HG02981 (cell line): ENCODE data around the gene LRRC46.
A peak's percentile ranks its signal among the peaks of the same experiment; 100 is the strongest.

ENCODE experiments used
- ATAC-seq: cut with Tn5 transposase; IDR thresholded peaks from one replicate; pipeline ENCODE4 v1.9.1; 2021; ENCODE audit warnings: mild to moderate bottlenecking, moderate library complexity; ENCODE audit not compliant: unreplicated experiment

Gene LRRC46

DNA sequence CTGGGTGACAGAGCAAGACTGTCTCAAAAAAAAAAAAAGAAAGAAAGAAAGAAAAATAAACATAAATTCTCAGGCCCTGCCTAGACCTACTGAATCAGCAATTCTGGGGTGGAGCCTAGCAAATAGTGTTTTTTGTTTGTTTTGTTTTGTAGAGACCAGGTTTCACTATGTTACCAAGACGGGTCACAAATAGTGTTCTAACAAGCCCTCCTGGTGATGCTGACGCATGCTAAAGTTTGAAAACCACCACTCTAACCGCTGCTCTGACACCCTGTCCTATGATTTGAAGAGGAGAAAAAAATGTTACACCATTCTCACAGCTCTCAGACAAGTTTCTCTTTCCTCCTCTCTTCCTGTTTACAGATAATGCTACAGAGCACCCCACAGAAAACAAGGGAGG lies 1.6 kb upstream of the LRRC46 start:
- ATAC-seq, result no peak

DNA sequence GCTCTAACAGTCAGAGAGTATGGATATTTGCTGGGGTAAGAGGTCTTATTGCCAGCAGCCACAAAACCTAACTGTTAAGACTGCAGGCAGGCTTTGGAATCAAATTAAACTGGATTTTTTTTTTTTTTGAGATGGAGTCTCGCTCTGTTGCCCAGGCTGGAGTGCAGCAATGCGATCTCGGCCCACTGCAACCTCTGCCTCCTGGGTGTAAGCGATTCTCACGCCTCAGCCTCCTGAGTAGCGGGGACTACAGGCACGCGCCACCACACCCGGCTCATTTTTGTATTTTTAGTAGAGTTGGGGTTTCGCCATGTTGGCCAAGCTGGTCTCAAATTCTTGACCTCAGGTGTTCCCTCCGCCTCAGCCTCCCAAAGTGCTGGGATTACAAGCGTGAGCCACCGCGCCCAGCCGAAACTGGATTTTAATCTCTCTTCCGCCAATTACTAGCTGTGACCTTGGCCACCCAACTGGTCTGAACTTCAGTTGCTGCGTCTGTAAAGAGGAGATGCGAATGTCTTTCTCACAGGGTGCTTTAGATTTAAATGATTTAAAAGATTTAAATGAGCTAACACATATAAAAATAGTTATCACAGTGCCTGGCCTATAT lies 971 bp upstream of the LRRC46 start:
- no peak for ATAC-seq

DNA sequence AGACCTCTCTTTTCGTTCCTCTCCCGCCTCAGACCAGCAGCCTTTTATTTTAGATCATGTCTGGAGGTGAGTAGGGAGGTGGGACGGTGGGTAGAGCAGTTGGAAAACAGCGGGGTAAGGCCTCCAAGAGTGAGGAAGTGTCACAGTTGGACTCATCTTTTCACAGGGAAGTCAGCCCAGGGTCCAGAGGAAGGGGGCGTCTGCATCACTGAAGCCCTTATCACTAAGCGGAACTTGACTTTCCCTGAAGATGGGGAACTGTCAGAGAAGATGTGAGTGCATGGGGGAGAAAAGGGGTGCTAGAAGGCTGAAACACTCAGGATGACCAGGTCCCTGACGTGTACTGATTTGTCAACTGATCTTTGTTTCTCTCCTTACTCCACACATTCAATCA lies 461 bp downstream of the LRRC46 start:
- no peak for ATAC-seq

DNA sequence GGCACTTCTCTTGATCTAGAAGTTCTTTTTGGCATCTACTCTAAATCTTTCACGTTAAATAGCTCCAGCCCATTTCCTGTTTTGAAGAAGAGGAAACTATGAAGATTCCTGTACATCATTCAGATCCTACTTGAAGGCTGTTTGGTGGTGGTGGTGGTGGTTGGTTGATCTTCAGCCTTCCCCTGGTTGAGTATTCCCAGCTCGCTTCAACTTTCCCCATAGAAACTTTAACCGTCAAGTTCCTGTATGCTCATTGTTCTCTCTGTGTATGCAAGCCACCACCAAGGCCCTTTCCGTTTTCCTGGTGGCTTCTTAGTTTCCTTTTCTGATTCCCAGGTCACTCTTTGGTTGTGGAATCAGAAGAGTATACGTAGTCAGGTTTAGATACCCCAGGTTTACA lies 3.3 kb downstream of the LRRC46 start:
- no peak for ATAC-seq

DNA sequence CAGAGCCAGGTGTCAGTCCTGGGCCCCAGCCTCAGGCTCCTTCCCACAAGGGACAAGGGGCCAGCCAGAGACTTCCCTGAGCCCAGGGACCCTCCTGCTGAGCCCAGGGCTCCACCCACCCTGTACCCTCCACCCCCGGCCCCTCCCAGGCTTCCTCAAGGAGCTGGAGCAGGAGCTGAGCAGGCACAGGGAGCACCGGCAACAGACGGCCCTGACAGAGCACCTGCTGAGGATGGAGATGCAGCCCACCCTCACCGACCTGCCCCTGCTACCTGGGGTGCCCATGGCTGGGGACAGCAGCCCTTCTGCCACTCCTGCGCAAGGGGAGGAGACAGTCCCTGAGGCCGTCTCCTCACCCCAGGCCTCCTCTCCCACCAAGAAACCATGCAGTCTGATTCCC lies 5.1 kb downstream of the LRRC46 start:
- ATAC-seq, result no peak

DNA sequence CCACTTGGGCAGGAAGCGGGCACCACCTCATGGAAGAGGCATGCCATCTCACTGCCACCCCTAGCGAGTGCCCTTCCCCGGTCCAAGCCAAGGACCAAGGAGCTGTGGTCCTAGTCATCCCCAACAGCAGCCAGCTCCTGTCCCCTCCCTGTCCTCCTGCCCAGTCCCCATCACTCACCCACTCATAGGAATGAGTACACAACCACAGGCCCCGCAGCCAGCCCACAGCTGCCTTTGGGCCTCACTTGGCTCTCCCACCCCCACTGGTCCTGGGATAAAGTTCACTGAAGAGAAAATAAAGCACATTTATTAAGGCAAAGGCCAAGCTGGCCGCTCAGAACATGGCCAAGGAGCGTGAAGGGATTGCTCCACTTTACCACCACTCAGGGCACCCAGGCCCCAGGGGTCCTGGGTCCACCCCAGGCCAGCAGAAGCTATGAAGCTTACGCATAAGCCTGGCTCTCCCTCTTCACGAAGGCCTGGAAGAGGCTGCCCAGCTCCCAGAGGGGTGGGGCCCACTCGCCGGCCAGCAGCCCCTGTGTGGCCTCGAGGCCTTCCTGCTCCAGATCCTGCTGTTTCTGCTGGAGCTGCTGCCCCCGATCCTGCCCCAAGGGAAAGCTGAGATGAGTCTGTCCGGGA lies 6.0 kb downstream of the LRRC46 start:
- no peak for ATAC-seq

DNA sequence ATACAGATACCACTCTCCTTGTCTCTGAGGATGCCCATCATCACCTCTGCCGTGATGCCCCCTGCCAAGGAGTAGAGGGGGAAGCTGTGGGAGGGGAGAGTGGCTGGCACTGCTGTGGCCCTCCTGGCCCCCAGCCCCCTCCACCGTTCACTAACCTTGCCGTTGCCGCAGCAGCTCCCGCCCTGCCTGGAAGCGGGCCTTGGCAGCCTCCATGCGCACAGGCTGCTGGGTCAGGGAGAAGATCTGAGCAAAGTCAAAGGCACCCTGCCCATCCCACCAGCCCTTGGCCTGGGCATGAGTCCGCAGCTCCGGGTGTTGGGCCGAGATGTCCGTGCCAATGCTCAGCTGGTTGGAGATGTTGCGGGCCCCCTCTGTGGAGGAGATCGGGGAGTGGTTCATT lies 7.2 kb downstream of the LRRC46 start:
- no peak for ATAC-seq

DNA sequence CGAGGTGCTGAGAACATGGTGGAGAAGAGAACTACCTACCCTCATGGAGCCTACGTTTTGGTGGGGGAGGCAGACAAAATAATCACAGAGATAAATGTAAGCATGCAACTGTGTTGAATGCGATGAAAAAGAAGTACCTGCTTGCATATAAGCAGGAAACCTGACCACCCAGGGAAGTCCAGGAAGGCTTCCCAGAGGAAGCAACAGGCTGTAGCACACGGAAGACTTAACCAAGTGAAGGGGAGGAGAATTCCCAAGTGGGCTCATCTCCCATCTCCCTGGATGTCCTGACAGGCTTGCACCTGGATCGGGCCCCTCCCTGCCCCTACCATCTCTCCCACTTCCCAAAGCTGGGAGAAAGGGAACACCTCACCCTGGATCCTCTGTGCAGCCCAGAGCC lies 7.6 kb downstream of the LRRC46 start:
- ATAC-seq, result no peak

DNA sequence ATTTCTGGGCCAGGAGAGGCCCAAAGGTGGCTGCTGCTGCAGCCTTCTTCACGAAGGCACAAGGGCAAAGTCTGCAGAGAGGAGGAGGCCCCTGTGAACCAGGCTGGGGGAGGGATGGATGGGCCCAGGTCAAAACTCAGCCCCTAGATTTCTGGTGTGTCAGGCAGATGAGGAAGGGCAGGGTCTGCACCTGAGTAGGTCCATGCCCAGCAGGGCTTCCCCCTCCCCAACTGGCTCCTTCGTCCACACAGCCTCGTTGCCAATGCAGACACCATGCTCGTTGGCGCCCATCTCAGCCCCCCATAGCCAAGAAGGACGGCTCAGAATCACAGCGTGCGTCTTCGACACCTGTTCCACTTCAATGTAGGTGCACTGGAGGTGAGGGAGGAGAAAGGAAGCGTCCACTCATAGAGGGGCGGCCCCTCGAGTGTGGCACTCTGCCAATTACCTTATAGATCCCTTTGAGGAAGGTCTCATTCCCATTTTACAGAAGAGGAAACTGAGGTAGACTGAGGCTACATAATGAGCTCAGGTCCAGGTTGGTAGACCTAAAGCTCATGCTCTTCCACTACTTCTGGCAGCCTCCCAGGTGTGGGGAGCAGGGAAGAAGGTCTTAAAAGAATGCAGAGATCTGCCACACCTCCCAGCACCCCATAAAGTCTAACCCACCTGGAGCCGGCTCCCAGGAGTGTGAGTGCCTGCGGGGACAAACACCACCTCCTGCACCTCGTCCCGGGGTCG lies 8.7 kb downstream of the LRRC46 start:
- ATAC-seq, result no peak

DNA sequence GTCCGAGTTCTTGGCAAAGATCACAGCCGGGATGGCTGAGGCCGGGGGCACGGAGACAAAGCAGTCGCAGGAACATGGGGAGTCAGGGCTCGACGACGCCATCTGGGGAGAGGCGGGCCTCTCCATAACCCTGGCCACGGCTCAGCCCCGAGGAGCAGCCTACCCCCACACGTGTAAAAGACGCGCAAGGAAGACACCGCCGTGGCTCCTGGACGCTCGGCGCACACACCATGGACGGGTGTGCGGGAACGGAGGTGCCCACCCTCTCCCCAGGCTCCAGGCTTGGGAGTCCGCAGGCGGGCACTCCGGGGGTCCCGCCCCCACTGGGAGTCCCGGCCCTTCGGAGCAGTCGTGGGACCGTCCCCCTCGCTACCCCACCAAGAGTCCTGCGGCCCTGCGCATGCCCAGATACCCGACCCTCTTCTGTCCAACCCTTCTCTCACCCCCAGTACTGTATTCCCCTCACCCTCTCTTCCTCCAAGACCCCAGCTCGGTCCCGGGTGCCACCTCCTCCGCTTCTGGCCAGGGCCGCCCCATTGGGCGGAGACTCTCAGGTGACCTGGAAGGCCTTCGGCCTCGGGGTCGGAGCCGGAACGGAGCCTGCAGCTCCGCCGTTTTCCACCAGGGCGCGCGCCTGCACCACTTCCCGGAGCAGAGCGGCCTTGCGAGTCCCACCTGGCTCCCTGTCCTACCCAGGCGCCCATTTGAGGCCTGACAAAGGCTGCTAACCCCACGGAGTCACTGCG lies 9.4 kb downstream of the LRRC46 start, which contains the start of gene SCRN2:
Gene SCRN2, minus strand, starts transcription at position 532 of the 746 bp plus-strand sequence. Its CDS starts 430 bp downstream, at position 102.
- peak; percentile 76 for ATAC-seq

DNA sequence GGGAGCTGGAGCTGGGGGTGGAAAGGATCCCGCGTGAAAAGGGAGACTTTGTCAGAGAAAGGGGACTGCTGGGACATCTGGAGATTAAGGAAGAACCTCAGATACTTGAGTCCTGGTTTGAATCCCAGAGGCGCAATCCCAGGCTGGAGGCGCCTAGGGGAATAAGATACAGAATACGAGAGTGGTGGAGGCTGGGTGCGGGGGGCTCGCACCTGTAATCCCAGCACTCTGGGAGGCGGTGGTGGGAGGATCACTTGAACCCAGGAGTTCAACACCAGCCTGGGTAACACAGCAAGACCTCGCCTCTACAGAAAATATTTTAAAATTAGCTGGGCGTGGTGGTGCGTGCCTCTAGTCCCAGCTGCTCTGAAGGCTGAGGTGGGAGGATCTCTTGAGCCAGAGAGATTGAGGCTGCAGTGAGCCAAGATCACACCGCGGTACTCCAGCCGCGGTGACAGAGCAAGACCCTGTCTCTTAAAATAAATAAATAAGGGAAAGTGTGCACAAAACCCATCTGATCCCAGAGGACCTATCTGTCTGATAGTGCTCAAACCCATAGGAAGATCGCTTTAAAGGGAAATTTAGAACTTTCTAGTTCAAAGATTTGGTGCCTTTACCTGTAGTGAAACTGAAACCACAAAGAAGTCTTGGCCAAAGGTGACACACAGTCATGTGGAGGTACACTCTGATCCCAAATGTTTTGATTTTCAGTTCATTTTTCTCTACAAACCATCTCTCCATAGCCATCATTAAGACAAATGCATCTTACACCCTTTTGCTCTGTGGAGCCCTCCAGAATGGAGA lies 10.2 kb downstream of the LRRC46 start:
- ATAC-seq, result no peak

DNA sequence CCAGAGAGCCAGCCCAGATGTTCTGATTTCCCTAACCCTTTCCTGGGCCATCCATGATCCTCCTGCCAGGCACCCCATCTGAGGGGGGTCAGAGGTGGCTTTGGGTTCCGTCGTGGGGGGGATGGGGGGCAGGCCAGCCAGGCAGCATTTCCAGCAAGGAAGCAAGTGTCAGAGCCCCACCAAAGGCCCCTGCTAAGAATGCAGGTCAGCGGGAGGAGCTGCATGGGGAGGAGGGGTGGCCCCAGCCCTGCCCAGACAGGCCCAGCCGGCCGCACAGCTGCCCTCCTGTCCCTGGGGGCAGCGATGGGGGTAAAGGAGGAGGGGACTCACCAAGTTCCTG lies 11.9 kb downstream of the LRRC46 start:
- ATAC-seq, result no peak

DNA sequence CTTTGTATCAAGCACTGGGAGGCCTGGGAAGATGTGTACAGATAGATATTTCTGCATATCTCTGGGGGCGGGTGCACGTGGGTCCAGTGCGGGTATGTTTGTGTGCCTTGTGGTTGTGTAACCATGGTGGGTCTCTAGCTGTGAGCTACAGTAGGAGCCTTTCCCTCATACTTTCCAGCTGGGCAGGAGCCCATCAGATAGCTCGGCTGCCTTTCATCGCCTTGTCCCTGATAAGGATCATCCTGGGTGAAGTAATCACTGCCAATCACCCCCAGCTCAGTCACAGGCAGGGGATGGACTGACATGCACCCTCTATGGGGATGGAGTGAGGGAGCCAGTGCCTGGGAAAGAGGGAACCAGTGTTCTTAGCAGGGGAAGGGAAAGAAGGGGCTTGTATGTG lies 12.8 kb downstream of the LRRC46 start:
- no peak for ATAC-seq

DNA sequence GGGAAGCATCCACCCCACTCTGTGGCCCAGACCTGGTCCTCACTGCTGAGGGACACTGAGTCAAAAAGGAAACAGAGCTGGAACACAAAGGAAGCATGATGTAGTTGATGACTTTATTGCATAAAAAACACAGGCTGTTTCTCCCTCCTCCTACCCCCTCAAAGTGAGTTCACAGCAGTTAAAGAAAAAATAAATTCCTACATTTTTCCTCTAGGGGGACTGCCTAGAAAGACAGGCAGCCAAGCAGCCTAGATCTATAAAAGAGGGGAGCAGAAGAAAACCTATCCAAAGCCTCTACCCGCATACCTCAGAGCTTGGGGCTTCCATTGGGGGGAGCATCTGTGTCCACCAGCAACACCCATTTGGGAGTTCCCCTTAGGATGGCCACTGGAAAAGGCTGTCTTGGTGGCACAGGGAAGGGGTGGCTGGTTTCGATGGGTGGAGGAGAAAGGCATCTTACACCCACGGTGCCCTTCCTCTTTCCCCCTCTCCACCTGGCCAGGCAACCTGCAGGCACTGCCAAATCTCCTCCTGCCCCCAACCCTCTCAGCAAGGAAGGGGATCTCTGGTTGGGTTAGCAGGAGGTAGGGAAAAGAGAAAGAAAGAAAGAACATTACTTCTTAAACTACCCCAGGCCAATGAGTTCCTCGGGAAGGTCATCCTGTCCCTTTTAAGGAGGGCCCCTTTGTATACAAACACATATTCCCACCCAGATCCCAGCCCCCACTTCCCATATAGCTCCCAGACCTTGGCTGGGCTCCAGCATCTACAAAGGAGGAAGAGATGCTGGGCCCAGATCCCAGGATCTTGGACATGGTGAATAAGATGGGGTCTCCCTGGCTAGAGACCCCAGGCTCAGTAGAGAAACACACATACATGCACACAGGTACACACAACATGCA lies 13.6 kb downstream of the LRRC46 start:
- no peak for ATAC-seq

DNA sequence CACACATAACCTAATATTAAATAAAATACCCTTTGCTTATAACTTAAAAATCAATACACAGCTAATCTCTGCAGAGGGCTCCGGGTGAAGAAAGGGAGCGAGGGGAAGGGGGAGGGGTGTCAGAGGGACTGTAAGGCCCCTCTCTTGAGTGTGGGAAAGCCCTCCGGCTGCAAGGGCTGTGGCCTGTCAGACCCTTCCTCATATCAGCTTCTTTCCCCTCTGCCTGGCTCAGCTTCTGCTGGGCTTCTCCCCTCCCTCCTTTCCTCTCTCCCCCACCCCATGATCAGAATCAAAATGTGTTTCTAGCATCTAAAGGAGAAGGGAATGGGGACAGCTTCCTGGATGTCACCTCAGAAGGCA lies 14.2 kb downstream of the LRRC46 start:
- no peak for ATAC-seq

DNA sequence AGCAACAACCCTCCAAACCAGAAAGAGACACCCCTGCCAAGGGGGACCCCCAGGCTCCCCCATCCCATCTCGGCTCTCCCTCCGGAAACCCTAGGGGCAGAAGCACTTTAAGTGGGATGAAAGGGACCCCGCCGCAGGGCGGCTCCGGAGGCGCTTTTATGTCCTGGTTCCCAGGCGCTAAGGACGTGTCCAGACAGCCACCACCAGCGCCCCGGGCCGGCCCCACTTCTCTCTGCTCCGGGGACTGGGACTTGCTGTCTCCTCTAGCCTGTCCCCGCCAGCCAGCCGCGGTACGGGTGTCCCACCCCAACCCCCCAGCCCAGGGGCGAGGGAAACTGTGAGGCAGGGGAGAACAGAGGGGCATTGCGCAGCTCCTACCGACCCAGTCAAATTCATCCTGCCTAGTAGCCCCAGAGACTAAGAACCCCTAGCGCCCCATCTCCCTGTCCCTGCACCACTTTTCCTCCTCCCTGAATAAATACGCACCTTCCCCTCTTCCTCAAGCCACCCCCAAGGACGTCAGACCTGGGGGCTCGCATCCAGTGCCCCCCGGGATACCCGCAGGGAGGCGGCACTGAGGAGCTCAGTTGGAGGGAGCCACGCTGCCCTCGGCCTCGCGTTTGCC lies 15.4 kb downstream of the LRRC46 start:
- ATAC-seq, result no peak

DNA sequence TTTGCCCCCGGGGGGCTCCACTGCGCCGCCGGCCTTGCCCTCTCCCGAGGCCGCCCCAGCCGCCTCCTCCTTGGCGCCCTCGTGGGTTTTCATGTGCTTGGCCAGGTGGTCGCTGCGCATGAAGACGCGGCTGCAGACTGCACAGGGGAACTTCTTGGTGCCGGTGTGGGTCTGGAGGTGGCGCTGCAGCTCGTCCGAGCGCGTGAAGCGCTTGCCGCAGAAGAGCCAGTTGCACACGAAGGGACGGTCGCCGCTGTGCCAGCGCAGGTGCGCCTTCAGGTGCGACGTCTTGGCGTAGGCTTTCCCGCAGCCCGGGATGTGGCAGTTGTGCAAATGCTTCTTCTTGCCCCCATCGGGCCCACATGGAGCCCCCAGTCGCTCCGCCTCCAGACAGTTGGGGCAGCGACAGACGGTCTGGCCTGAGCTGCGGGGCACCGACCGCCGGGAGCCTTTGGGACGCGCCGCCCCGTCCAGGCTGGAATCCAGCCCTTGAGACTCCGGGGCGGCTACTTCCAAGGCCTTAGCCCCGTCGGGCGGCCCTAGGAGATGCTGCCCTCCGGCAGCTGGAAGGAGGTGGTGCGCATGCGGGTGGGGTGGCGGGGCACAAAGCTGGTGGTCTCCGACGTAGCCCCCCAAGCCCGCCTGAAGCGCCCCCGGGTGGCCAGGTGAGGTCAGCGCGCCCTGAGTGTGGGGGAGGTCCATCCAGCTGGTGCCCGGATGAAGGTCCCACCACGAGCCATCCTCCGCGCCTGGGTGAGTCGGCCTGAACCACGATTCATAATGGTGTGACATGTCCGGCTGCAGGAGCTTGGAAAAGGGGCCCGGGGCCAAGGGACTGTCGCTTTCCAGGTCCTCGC lies 16.1 kb downstream of the LRRC46 start:
- ATAC-seq, result no peak

DNA sequence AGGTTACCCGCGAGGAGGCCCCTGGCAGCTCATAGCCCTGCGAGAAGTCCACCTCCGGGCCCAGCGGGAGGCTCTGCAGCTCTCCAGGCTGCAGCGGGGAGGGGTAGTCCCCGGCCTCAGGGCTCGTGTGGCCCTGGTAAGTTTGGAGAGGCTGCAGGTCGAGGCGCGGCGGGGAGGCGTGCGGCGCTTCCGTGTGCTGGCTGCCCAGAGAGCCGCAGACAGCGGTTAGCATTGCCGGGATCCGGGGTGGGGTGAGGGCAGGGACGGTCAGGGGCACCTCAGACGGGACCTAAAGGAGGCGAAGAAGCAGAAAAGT lies 16.7 kb downstream of the LRRC46 start:
- no peak for ATAC-seq

DNA sequence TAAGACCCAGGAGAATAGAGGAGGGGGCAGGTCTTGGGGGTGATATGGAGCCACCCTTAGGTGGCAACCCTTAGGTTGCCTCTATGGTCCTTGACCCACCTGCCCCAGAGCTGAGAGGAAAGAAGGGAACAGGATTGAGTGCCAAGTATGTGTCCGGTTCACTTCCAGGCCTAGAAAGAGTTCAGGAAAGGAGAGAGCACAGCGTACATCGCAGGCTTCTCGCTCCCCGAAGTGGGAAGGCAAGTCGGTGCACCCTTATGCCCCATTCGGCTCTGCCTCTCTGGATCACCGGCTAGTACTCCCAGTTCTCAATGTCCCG lies 18.9 kb downstream of the LRRC46 start:
- ATAC-seq, result no peak
